K562 (cell line): Measurements from ENCODE around the gene IGDCC3. TPM values are rescaled to one million over a fixed set of nuclear protein-coding genes. Genes with fewer than 3 reads are reported as not detected.

ENCODE experiments used
- ATAC-seq: fragments of 200-7000 bp; cut with Tn5 transposase; 3 replicates; pipeline ENCODE4 v1.9.1; 2020; ENCODE audit warnings: moderate library complexity
- BruUV-seq: library from RNA; stranded (reverse); fragments of 400-500 nt; replicated peaks from 2 replicates; lab custom pipeline; 2021; lab: Mats Ljungman, UMichigan
- CTCF ChIA-PET: fragments of 300-600 bp; formaldehyde crosslinking; extraction: SDS; loops from one replicate; lab custom pipeline; 2021; ENCODE audit warnings: low intra/inter-chr PET ratio; lab: Yijun Ruan, JAX
- POLR2A ChIA-PET: fragments of 300-600, 350-650 bp; sonication (Branson Sonifier 250); formaldehyde crosslinking; extraction: SDS; loops from one replicate; lab custom pipeline; 2021; ENCODE audit warnings: antibody characterized with exemption, inconsistent platforms; lab: Yijun Ruan, JAX
- DNase-seq, 4 experiments: peaks; one replicate each; pipeline versions ENCODE4 v3.0.0 to v3.0.0-alpha.2; 2011 to 2018; ENCODE audit warnings: low spot score in 3 of 4, mixed read lengths in 3 of 4; ENCODE audit errors: extremely low read depth in 1 of 4
- FAIRE-seq: peaks from 2 replicates; lab custom pipeline; 2011; peaks lifted over from hg19 to GRCh38; lab: Jason Lieb, UNC
- H2AFZ ChIP-seq: 2 replicates; pipeline ENCODE4 v1.6.0; 2011; ENCODE audit warnings: low read depth, low read length, control low read depth, inconsistent platforms
- H3K27ac ChIP-seq: fragments of 200-600 bp; 3 replicates; pipeline ENCODE4 v1.8.0; 2011; ENCODE audit warnings: low read depth, mild to moderate bottlenecking, control low read depth, inconsistent platforms, low read length, moderate library complexity, mixed read lengths; ENCODE audit errors: extremely low read depth
- H3K27me3 ChIP-seq, 2 experiments: fragments of 300-600 bp in 1 of 2; 2 replicates in 1 of 2; 3 replicates in 1 of 2; pipeline versions ENCODE4 v1.6.0 to v1.8.0; 2011; ENCODE audit warnings: inconsistent platforms in 2 of 2, low read length in 2 of 2, mild to moderate bottlenecking in 1 of 2, mixed read lengths in 1 of 2, moderate library complexity in 1 of 2; ENCODE audit not compliant: control insufficient read depth in 2 of 2, insufficient read depth in 2 of 2
- H3K36me3 ChIP-seq: fragments of 300-600 bp; 3 replicates; pipeline ENCODE4 v1.8.0; 2011; ENCODE audit warnings: mild to moderate bottlenecking, low read length, inconsistent platforms; ENCODE audit not compliant: control insufficient read depth, insufficient read depth
- H3K4me1 ChIP-seq, 2 experiments: fragments of 200-600 bp in 1 of 2; replicated peaks in 1 of 2; 2 replicates in 1 of 2; 3 replicates in 1 of 2; pipeline versions ENCODE4 v1.5.1 to v1.8.0; 2011; ENCODE audit warnings: inconsistent platforms in 2 of 2, low read length in 2 of 2, mild to moderate bottlenecking in 1 of 2, mixed read lengths in 1 of 2, moderate library complexity in 1 of 2; ENCODE audit not compliant: control insufficient read depth in 2 of 2, insufficient read depth in 2 of 2
- H3K4me2 ChIP-seq: 2 replicates; pipeline ENCODE4 v1.6.1; 2011; ENCODE audit warnings: low read length, control low read depth, inconsistent platforms, mixed read lengths; ENCODE audit not compliant: insufficient read depth
- H3K4me3 ChIP-seq: fragments of 200-600 bp; sonication (generic), shearing (Covaris generic); 2 replicates; pipeline ENCODE4 v1.5.1; 2016; ENCODE audit warnings: control low read depth, inconsistent platforms
- H3K79me2 ChIP-seq: fragments of 200-600 bp; 3 replicates; pipeline ENCODE4 v1.8.0; 2011; ENCODE audit warnings: low read length, inconsistent platforms; ENCODE audit not compliant: control insufficient read depth, insufficient read depth
- H3K9ac ChIP-seq, 2 experiments: 2 replicates each; pipeline versions ENCODE4 v1.6.0 to v1.6.1; 2011; ENCODE audit warnings: low read depth in 2 of 2, low read length in 2 of 2, control low read depth in 1 of 2, inconsistent platforms in 1 of 2, mild to moderate bottlenecking in 1 of 2, mixed read lengths in 1 of 2; ENCODE audit not compliant: insufficient read depth in 1 of 2
- H3K9me1 ChIP-seq: one replicate; pipeline ENCODE4 v1.6.0; 2011; ENCODE audit warnings: inconsistent platforms, mild to moderate bottlenecking, low read length, moderate library complexity; ENCODE audit not compliant: control insufficient read depth, insufficient read depth
- H3K9me3 ChIP-seq: replicated peaks from 2 replicates; pipeline ENCODE4 v1.5.1; 2011; ENCODE audit warnings: low read depth, low read length, inconsistent platforms; ENCODE audit not compliant: control insufficient read depth, insufficient read depth
- H4K20me1 ChIP-seq: replicated peaks from 2 replicates; pipeline ENCODE4 v1.6.1; 2011; ENCODE audit warnings: low read length, inconsistent platforms, mixed read lengths; ENCODE audit not compliant: control insufficient read depth, insufficient read depth
- CXXC5 ChIP-seq: fragments of 250-450 bp; sonication (Bioruptor Pico); IDR thresholded peaks from 2 replicates; pipeline ENCODE4 v1.8.0; 2022; ENCODE audit warnings: inconsistent platforms, mild to moderate bottlenecking, moderate library complexity
- ERF ChIP-seq: fragments of 450-650 bp; formaldehyde crosslinking; IDR thresholded peaks from 2 replicates; pipeline ENCODE4 v1.4.0; 2020; ENCODE audit warnings: mild to moderate bottlenecking, mixed read lengths
- GTF2E2 ChIP-seq: fragments of 200-800 bp; sonication (Bioruptor generic); IDR thresholded peaks from 2 replicates; pipeline ENCODE4 v1.6.1; 2016; ENCODE audit warnings: missing genetic modification characterization, missing compliant biosample characterization
- MIER1 ChIP-seq: fragments of 450-650 bp; IDR thresholded peaks from 2 replicates; pipeline ENCODE4 v1.6.1; 2016; ENCODE audit warnings: antibody characterized with exemption, mild to moderate bottlenecking, low read depth
- MTA1 ChIP-seq: fragments of 450-650 bp; IDR thresholded peaks from 2 replicates; pipeline ENCODE4 v1.6.1; 2017; ENCODE audit warnings: borderline replicate concordance
- NFIX ChIP-seq: fragments of 250-450 bp; sonication (Bioruptor Pico); IDR thresholded peaks from 2 replicates; pipeline ENCODE4 v1.4.0; 2020; ENCODE audit warnings: low read depth, mild to moderate bottlenecking, moderate library complexity
- NFRKB ChIP-seq: fragments of 450-650 bp; IDR thresholded peaks from 2 replicates; pipeline ENCODE4 v1.6.1; 2016; ENCODE audit warnings: low read depth
- NR2C2 ChIP-seq, 2 experiments: fragments of 200-800 bp in 1 of 2; sonication (Bioruptor generic) in 1 of 2; sonication (generic) in 1 of 2; formaldehyde crosslinking in 1 of 2; IDR thresholded peaks; 2 replicates each; pipeline versions ENCODE4 v1.6.1 to v1.8.0; 2016 to 2022; ENCODE audit warnings: mild to moderate bottlenecking in 1 of 2, missing compliant biosample characterization in 1 of 2, missing genetic modification characterization in 1 of 2, missing genetic modification reagents in 1 of 2
- SREBF1 ChIP-seq: fragments of 150-350 bp; IDR thresholded peaks from 2 replicates; pipeline ENCODE4 v1.6.1; 2014; ENCODE audit warnings: antibody characterized with exemption, low read depth, low read length, borderline replicate concordance
- TRIM28 ChIP-seq: fragments of 450-650 bp; IDR thresholded peaks from 2 replicates; pipeline ENCODE4 v1.6.1; 2017
- ZKSCAN1 ChIP-seq: fragments of 150-350 bp; IDR thresholded peaks from 2 replicates; pipeline ENCODE4 v1.6.1; 2016; ENCODE audit warnings: low read depth, low read length
- ZNF184 ChIP-seq: sonication (generic); formaldehyde crosslinking; IDR thresholded peaks from 2 replicates; pipeline ENCODE4 v1.5.0; 2020; ENCODE audit warnings: missing genetic modification reagents
- WGBS: fragments of 100-300 bp; shearing (Covaris generic); methylation state at CpG from one replicate; pipeline ENCODE4 v1.1.6; 2016; ENCODE audit warnings: low coverage, mixed read lengths; ENCODE audit not compliant: insufficient coverage; ENCODE audit errors: missing lambda C conversion rate; 5-methylcytosine and 5-hydroxymethylcytosine counted together
- in situ Hi-C: fragments of 300-500 bp; cut with MboI; formaldehyde crosslinking; loops from 4 replicates; pipeline ENCODE4 v1.15.0; 2018; ENCODE audit warnings: inconsistent platforms, mixed read lengths
- intact Hi-C: fragments of 100-400 bp; cut with micrococcal nuclease; formaldehyde crosslinking; loops from 2 replicates; pipeline ENCODE4 v1.14.2; 2022
- polyA plus RNA-seq, 8 experiments: library from polyadenylated mRNA; depleted of rRNA in 4 of 8; stranded (reverse) in 5 of 8; unstranded in 3 of 8; fragments of >200 nt; fragmentation: Nextera tagmentation in 2 of 8; fragmentation: Illumina TruSeq in 1 of 8; extraction: Ambion mirVana in 2 of 8; extraction: Trizol in 1 of 8; gene quantifications; 2 replicates each; pipeline versions ENCODE4 v1.2.1 to v1.2.3, GENCODE V29; 2011 to 2014; ENCODE audit warnings: inconsistent platforms in 1 of 8, missing spikeins in 1 of 8
- total RNA-seq, 7 experiments: library from RNA; depleted of rRNA in 6 of 7; stranded (reverse); fragments of >200 nt in 6 of 7; fragmentation: Illumina TruSeq in 2 of 7; extraction: Trizol in 2 of 7; gene quantifications; 2 replicates each; pipeline versions ENCODE4 v1.2.1 to v1.2.3, GENCODE V29; 2011 to 2021; ENCODE audit warnings: low replicate concordance in 1 of 7
- TF ChIP-seq, protein P1 (sequence below): fragments of 450-650 bp; IDR thresholded peaks from 2 replicates; pipeline ENCODE4 v1.6.1; 2016; ENCODE audit warnings: low read depth, mild to moderate bottlenecking, moderate library complexity
- TF ChIP-seq, protein P2 (sequence below): IDR thresholded peaks from 2 replicates; pipeline ENCODE4 v1.6.1; 2011; ENCODE audit warnings: borderline replicate concordance, low read depth, mild to moderate bottlenecking, moderate library complexity, low read length; ENCODE audit not compliant: insufficient read depth, poor library complexity, severe bottlenecking
- TF ChIP-seq, protein P3 (sequence below), 3 experiments: fragments of 200-800 bp in 1 of 3; fragments of 250-450 bp in 1 of 3; fragments of 450-650 bp in 1 of 3; sonication (Bioruptor Pico) in 1 of 3; sonication (Bioruptor generic) in 1 of 3; formaldehyde crosslinking in 1 of 3; IDR thresholded peaks; 2 replicates each; pipeline versions ENCODE4 v1.6.1 to v1.8.0; 2016 to 2022; ENCODE audit warnings: mild to moderate bottlenecking in 2 of 3, missing genetic modification characterization in 2 of 3, missing compliant biosample characterization in 1 of 3, moderate library complexity in 1 of 3

The IGDCC3 gene
- total and polyA plus RNA-seq, 9 of the 15 experiments (the other 6 are each of a cell fraction or from before 2014, with no cell fraction given) = not detected

DNA sequence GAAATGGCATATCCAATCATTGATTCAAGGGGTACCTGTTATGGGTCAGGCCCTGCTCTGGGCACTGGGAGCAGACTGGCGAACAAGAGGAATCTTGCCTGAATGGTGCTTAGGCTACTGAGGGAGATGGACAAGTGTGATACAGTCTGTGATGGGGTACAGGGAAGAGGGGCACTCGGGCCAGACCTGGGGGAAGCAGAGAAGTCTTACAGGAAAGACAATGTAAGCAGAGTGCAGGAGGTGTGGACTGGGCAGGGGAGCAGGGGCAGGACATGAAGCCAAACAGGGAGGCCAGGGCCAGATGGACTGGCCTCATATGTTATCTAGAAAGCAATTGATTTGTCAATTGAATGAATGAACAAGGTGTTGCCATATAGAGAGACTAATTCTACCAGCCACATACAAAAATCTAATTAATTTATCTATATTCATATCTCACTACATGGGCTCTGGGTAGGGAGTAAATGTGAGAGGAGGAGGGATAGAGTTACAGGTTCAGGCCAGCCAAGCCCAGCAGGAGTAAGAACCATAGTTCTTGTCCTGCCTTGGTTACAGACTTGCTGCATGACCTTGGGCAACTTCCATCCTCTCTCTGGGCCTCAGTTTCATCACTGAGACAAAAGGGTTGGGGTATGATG lies 48.5 kb upstream of the IGDCC3 start:
- H3K27me3 ChIP-seq = peaks cover 9 to 23% of the 10 kb centered on the region in 2 experiments; a peak in 3 of 5 replicates
- peaks cover 17 to 24% of the 10 kb centered on the region in 2 experiments; a peak in 4 of 5 replicates for H3K4me1 ChIP-seq
- H3K9me1 ChIP-seq = peaks cover 3% of the 10 kb centered on the region
- in situ Hi-C loops = no loop called here
- no peak overlapping the region for H2AFZ ChIP-seq
- H3K9ac ChIP-seq = no peak overlapping the region
- ChIA-PET CTCF (no interaction called here), POLR2A (interaction anchor here (0.6 kb wide), 1 partner anchor 494 kb away, joined by 3 read pairs; no protein-coding TSS in a partner anchor)
- peaks cover 9% of the 10 kb centered on the region; the same call in 1 of the 2 replicates for H4K20me1 ChIP-seq
- no peaks in the 10 kb centered on the region for H3K36me3 ChIP-seq
- no TSS peak for BruUV-seq
- H3K79me2 ChIP-seq = no peaks in the 10 kb centered on the region
- no peak for ATAC-seq
- no peak for FAIRE-seq
- intact Hi-C loops = no loop called here
- DNase-seq = no peak
- no peak overlapping the region for H3K4me2 ChIP-seq
- H3K27ac ChIP-seq = no peak overlapping the region
- no peak overlapping the region for H3K4me3 ChIP-seq
- no peaks in the 10 kb centered on the region for H3K9me3 ChIP-seq
- 27% methylated on average over 2 of the region's 2 CpGs for WGBS
- no peak for TF ChIP-seq NR2C2 (CRISPR knock-in tag; IDR thresholded peaks at IDR 0.05)
- no peak for TF ChIP-seq NR2C2 (tag; IDR thresholded peaks at IDR 0.05)
- TF ChIP-seq, protein P1, sequence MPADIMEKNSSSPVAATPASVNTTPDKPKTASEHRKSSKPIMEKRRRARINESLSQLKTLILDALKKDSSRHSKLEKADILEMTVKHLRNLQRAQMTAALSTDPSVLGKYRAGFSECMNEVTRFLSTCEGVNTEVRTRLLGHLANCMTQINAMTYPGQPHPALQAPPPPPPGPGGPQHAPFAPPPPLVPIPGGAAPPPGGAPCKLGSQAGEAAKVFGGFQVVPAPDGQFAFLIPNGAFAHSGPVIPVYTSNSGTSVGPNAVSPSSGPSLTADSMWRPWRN = no peak
- TF ChIP-seq NFIX (CRISPR knock-in tag) = no peak
- TF ChIP-seq MIER1 = no peak
- TF ChIP-seq NFRKB = no peak
- TF ChIP-seq, protein P2, sequence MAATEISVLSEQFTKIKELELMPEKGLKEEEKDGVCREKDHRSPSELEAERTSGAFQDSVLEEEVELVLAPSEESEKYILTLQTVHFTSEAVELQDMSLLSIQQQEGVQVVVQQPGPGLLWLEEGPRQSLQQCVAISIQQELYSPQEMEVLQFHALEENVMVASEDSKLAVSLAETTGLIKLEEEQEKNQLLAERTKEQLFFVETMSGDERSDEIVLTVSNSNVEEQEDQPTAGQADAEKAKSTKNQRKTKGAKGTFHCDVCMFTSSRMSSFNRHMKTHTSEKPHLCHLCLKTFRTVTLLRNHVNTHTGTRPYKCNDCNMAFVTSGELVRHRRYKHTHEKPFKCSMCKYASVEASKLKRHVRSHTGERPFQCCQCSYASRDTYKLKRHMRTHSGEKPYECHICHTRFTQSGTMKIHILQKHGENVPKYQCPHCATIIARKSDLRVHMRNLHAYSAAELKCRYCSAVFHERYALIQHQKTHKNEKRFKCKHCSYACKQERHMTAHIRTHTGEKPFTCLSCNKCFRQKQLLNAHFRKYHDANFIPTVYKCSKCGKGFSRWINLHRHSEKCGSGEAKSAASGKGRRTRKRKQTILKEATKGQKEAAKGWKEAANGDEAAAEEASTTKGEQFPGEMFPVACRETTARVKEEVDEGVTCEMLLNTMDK = no peak
- TF ChIP-seq CXXC5 (CRISPR knock-in tag) = no peak
- TF ChIP-seq ZKSCAN1 = no peak
- no peak for TF ChIP-seq MTA1
- no peak for TF ChIP-seq ZNF184 (CRISPR knock-in tag)
- no peak for TF ChIP-seq TRIM28
- no peak for TF ChIP-seq SREBF1
- TF ChIP-seq ERF (CRISPR knock-in tag) = no peak
- TF ChIP-seq, protein P3, sequence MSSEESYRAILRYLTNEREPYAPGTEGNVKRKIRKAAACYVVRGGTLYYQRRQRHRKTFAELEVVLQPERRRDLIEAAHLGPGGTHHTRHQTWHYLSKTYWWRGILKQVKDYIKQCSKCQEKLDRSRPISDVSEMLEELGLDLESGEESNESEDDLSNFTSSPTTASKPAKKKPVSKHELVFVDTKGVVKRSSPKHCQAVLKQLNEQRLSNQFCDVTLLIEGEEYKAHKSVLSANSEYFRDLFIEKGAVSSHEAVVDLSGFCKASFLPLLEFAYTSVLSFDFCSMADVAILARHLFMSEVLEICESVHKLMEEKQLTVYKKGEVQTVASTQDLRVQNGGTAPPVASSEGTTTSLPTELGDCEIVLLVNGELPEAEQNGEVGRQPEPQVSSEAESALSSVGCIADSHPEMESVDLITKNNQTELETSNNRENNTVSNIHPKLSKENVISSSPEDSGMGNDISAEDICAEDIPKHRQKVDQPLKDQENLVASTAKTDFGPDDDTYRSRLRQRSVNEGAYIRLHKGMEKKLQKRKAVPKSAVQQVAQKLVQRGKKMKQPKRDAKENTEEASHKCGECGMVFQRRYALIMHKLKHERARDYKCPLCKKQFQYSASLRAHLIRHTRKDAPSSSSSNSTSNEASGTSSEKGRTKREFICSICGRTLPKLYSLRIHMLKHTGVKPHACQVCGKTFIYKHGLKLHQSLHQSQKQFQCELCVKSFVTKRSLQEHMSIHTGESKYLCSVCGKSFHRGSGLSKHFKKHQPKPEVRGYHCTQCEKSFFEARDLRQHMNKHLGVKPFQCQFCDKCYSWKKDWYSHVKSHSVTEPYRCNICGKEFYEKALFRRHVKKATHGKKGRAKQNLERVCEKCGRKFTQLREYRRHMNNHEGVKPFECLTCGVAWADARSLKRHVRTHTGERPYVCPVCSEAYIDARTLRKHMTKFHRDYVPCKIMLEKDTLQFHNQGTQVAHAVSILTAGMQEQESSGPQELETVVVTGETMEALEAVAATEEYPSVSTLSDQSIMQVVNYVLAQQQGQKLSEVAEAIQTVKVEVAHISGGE (CRISPR knock-in tag; IDR thresholded peaks at IDR 0.05) = no peak
- TF ChIP-seq GTF2E2 = no peak
